Adrenal gland (tissue), 12 donors: ENCODE data around the gene ARMH3. TPM values are rescaled to one million over a fixed set of nuclear protein-coding genes. Genes with fewer than 3 reads are reported as not detected.

ENCODE experiments used
- DNase-seq, 7 donors: peaks; one replicate each; pipeline ENCODE4 v3.0.0-alpha.2; 2019 to 2020
- H3K27ac ChIP-seq, 5 donors: fragments of 200-600 bp; sonication (generic) in 4 of 5; 1 replicate in 3 of 5; 2 replicates in 2 of 5; pipeline versions ENCODE4 v1.5.1 to v1.8.0; 2016 to 2020; ENCODE audit warnings: mild to moderate bottlenecking in 1 of 5
- H3K27me3 ChIP-seq: fragments of 200-600 bp; 2 replicates; pipeline ENCODE4 v1.8.0; 2021
- H3K36me3 ChIP-seq, 2 donors: fragments of 200-600 bp; replicated peaks in 1 of 2; 1 replicate in 1 of 2; 2 replicates in 1 of 2; pipeline versions ENCODE4 v1.5.1 to v1.8.0; 2018 to 2022
- H3K4me1 ChIP-seq, 2 donors: fragments of 200-600 bp; replicated peaks in 1 of 2; 1 replicate in 1 of 2; 2 replicates in 1 of 2; pipeline versions ENCODE4 v1.5.1 to v1.8.0; 2018 to 2021
- H3K4me3 ChIP-seq, 4 donors: fragments of 200-600 bp; sonication (generic) in 3 of 4; one replicate each; pipeline ENCODE4 v1.5.1; 2016 to 2018
- H3K9me3 ChIP-seq, 3 donors: fragments of 200-600 bp; sonication (generic) in 1 of 3; replicated peaks in 1 of 3; 1 replicate in 2 of 3; 2 replicates in 1 of 3; pipeline versions ENCODE4 v1.5.1 to v1.8.0; 2016 to 2021
- POLR2A ChIP-seq, 2 donors: fragments of 450-650 bp; IDR thresholded peaks; one replicate each; pipeline ENCODE4 v1.6.1; 2017; ENCODE audit warnings: antibody characterized with exemption in 2 of 2, mild to moderate bottlenecking in 2 of 2, moderate library complexity in 1 of 2
- WGBS, 4 donors: extraction: QIAGEN DNeasy Blood & Tissue Kit in 2 of 4; methylation state at CpG; one replicate each; pipeline versions ENCODE4 v1.1.5 to v1.1.7; 2013 to 2017; 5-methylcytosine and 5-hydroxymethylcytosine counted together
- intact Hi-C, 2 donors: fragments of 100-400 bp; cut with DNase I; formaldehyde crosslinking; loops; one replicate each; pipeline versions ENCODE4 v1.14.1 to v1.15.0; 2022 to 2023
- polyA plus RNA-seq, 3 donors: library from polyadenylated mRNA; stranded (reverse); fragments of 200-250 nt in 2 of 3; fragments of 350-450 nt in 1 of 3; fragmentation: Illumina TruSeq in 1 of 3; extraction: RNeasy Lipid Tissue Mini Kit (QIAGEN cat#74804) in 1 of 3; gene quantifications; one replicate each; pipeline ENCODE4 v1.2.3, GENCODE V29; 2013 to 2014
- total RNA-seq, 9 donors: library from RNA; depleted of rRNA in 4 of 9; stranded (reverse); fragments of >200 nt in 4 of 9; fragments of 120-200 nt in 1 of 9; fragmentation: NEBNext Ultra II Directional in 1 of 9; extraction: Animal tissue kit (Norgen Biotek cat#: 25700) in 1 of 9; gene quantifications; one replicate each; pipeline versions ENCODE4 v1.1.0 to v1.2.4, GENCODE V29; 2013 to 2023
- TF ChIP-seq, protein P1 (sequence below), 6 experiments: fragments of 450-650 bp in 4 of 6; fragments of 200-600 bp in 2 of 6; sonication (generic) in 1 of 6; IDR thresholded peaks; 1 replicate in 5 of 6; 2 replicates in 1 of 6; pipeline versions ENCODE4 v1.5.1 to v1.8.0; 2016 to 2021; ENCODE audit warnings: antibody characterized with exemption in 6 of 6, mild to moderate bottlenecking in 2 of 6, moderate library complexity in 1 of 6
- donor health status: healthy with polysubstance abuse.
- donor health status: Bipolar disorder and iron deficiency.
- donor health status: DM: yes; HTN: yes; CAD: no.
- donor health status: DM: no; HTN: no; CAD: no.
- donor health status: DM: no; HTN: no; CAD: no.
- donor health status: DM: yes; HTN: yes; CAD: no.

Gene ARMH3
- total and polyA plus RNA-seq, 12 donors: 12.6 to 29.7 (median 17.4) TPM

DNA sequence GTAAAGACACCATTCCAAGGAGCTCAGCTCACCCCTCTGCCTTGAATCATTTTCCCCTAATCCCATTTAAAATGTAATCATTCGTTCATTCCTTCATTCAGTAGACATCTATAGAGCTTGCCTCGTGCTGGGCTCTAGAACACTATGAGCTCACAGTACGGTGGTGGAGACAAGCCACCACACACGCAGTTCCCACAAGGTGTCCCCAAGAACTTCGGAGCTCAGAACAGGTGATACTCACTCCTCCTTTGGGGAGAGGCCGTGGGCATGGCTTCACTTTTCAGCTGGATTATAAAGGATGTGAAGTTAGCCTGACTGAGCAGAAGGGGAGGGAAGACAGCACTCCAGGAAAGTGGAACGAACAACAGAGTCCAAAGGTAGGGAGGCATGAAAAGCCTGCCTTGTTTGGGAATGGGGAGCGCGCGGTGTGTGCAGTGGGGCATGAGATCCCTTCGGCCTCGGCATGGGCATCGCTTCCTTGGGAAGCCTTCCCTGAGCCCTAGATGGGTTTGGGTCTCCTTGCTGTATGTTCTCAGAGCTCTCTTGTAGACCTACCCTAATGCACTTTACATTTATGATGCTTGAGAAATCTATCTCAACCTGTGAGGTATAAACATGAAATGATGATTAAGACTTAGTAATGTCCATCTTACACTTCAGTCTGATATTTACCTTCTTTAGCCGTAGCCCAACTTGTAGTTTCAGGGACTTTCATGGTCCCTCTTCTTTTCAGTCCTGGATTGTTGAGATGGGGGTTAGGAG, 236.9 kb downstream of the ARMH3 start:
- peak overlapping the region in 2 of 4 donors; percentile 5 to 92 for H3K4me3 ChIP-seq
- H3K36me3 ChIP-seq: no peaks in the 10 kb centered on the region
- WGBS, 4 donors: 23 to 31% (median 29%) methylated on average over 14 of the region's 14 CpGs
- DNase-seq: peak in 2 of 7 donors; percentile 45 to 51
- peak overlapping the region in 4 of 5 donors; percentile 28 to 96 (median 74) for H3K27ac ChIP-seq
- peaks cover 23 to 28% of the 10 kb centered on the region in 2 donors for H3K4me1 ChIP-seq
- intact Hi-C loops: loop anchor here in 1 of 2 donors (10.0 kb wide), 1 partner anchor 884 kb away; no protein-coding TSS in a partner anchor
- H3K9me3 ChIP-seq: no peaks in the 10 kb centered on the region
- TF ChIP-seq POLR2A (IDR thresholded peaks at IDR 0.05): no peak
- TF ChIP-seq, protein P1, sequence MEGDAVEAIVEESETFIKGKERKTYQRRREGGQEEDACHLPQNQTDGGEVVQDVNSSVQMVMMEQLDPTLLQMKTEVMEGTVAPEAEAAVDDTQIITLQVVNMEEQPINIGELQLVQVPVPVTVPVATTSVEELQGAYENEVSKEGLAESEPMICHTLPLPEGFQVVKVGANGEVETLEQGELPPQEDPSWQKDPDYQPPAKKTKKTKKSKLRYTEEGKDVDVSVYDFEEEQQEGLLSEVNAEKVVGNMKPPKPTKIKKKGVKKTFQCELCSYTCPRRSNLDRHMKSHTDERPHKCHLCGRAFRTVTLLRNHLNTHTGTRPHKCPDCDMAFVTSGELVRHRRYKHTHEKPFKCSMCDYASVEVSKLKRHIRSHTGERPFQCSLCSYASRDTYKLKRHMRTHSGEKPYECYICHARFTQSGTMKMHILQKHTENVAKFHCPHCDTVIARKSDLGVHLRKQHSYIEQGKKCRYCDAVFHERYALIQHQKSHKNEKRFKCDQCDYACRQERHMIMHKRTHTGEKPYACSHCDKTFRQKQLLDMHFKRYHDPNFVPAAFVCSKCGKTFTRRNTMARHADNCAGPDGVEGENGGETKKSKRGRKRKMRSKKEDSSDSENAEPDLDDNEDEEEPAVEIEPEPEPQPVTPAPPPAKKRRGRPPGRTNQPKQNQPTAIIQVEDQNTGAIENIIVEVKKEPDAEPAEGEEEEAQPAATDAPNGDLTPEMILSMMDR (IDR thresholded peaks at IDR 0.05): no peak
- no peaks in the 10 kb centered on the region for H3K27me3 ChIP-seq

DNA sequence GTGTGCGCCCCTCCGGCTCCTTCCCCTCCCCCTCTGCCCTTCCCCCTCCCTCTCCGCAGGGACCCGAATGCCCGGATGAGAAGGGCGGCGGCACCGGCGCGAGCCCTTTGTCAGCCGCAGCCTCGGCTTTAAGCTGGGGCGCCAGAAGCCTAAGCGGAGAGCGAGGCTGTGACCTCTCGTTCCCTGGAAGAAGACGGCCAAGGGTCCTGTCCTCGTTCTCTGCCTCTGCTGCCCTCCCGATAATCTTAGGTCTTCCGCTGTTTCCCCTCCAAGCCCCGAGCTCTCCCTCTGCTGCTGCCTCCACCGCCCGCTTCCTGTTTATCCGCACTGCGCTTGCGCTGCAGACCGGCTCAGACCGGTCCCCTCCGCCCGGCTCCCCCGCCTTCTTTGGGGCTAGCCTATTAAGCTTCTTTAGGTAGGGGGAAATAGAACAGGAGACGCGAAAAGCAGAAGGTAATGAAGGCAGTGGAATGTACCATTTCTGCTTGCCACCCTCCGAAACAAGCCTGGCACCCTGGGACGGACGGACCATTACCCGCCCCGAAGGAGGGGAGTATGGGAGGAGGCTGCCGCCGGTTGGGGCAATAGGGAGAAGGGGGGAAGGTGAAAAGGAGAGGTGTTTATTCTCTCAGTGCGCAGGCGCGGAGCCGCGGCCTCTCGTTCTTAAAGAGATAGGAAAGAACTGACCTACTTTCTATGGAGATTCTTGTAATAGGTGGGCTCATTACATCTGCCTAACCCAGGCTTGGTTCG, 237.7 kb downstream of the ARMH3 start, which contains the start of gene OGA:
OGA (minus strand) TSS at position 326 of the 753 bp plus-strand sequence. CDS start 422 bp downstream, outside the sequence.
- intact Hi-C loops: loop anchor here in 1 of 2 donors (10.0 kb wide), 1 partner anchor 883 kb away; no protein-coding TSS in a partner anchor

DNA sequence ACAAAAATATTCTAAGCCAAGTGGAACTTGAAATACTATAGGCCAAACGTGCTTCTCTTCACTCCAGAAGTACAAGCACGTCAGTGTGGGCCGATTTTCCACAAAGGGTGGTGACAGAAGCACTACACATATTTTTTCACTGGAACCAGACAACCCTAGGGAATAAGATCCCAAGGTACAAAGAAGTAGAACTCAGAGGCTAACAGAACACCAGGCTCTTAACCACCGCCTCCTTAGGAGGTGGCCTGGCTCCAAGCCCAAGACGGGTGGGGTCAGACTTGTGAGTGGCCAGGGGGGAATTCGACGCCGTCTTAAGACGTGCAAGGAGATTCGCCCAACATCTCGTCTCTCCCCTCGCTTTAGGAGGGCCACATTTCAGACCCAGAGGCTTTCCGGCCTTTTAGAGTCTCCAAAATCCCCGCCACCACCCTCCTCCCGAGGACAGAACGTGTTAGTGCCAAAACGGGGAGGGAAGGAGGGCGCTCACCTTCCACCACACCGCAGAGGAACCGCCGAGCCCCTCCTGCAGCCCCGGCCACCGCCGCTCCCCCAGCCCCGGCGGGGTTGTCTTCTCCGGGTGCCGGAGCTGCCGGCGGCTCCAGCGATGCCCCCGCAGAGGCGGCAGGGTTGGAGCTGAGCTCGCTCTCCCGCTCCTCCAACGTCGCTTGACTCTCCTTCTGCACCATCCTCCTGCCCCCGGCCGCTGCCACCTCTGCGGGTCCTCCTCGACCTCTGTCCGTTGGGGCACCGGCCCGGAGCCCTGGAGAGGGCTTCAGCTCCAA, 238.4 kb downstream of the ARMH3 start:
- DNase-seq: peak; percentile 77 to 89 (median 80)
- Histone ChIP-seq H3K27me3 (no peaks in the 10 kb centered on the region), H3K4me1 (peaks cover 25 to 43% of the 10 kb centered on the region in 2 donors), H3K36me3 (peaks cover 0 to 5% of the 10 kb centered on the region in 2 donors), H3K27ac (peak overlapping the region; percentile 31 to 96 (median 90)), H3K9me3 (no peaks in the 10 kb centered on the region), H3K4me3 (peak overlapping the region; percentile 38 to 94 (median 75))
- 0 to 1% (median 0%) methylated on average over 7 to 44 of the region's 44 CpGs for WGBS, 4 donors
- peak in 1 of 2 donors; percentile 21 for TF ChIP-seq POLR2A (IDR thresholded peaks at IDR 0.05)
- TF ChIP-seq, protein P1 (IDR thresholded peaks at IDR 0.05): no peak
- intact Hi-C loops: loop anchor here in 1 of 2 donors (10.0 kb wide), 1 partner anchor 883 kb away; no protein-coding TSS in a partner anchor

More for the DNA sequence above, 237.7 kb downstream of the ARMH3 start, which contains the start of gene OGA:
- peak within 1 kb of the TSS; percentile 31 to 96 (median 90) for H3K27ac ChIP-seq
- TF ChIP-seq, protein P1 (IDR thresholded peaks at IDR 0.05): no peak
- peak; percentile 83 to 98 for TF ChIP-seq POLR2A (IDR thresholded peaks at IDR 0.05)
- DNase-seq: peak; percentile 98 to 100 (median 99)
- H3K9me3 ChIP-seq: no peaks in the 10 kb centered on the region
- H3K27me3 ChIP-seq: no peaks in the 10 kb centered on the region
- no peaks in the 10 kb centered on the region for H3K36me3 ChIP-seq
- WGBS, 4 donors: 0 to 4% (median 1%) methylated on average over 19 to 47 of the region's 47 CpGs
- H3K4me1 ChIP-seq: peaks cover 25 to 36% of the 10 kb centered on the region in 2 donors
- peak within 1 kb of the TSS; percentile 38 to 94 (median 75) for H3K4me3 ChIP-seq
